ENCODE data around the gene ATP1B2.

GRCh38 chr17:7615265-7615747 is 35.4 kb upstream of the ATP1B2 start:
- TF ChIP-seq YY1 (IDR thresholded peaks at IDR 0.05; ENCODE audit: insufficient read depth, insufficient read length) (no peak), ZNF274 (IDR thresholded peaks at IDR 0.05; ENCODE audit: low read depth, low read length) (no peak), SUZ12 (IDR thresholded peaks at IDR 0.05; ENCODE audit: extremely low read depth, insufficient read depth, insufficient read length) (no peak)

Data from NT2/D1 (cell line).